K562 (cell line): ENCODE results near the gene RNF103. TPM values are rescaled to one million over a fixed set of nuclear protein-coding genes. Genes with fewer than 3 reads are reported as not detected.

Source experiments
- POU5F1 ChIP-seq: fragments of 150-350 bp; IDR thresholded peaks from 2 replicates; pipeline ENCODE4 v1.6.1; 2014; ENCODE audit warnings: borderline replicate concordance, low read length, low read depth, mild to moderate bottlenecking; ENCODE audit not compliant: partially characterized antibody
- TAF9B ChIP-seq: fragments of 450-650 bp; IDR thresholded peaks from 2 replicates; pipeline ENCODE4 v1.6.1; 2018; ENCODE audit warnings: mild to moderate bottlenecking; ENCODE audit not compliant: partially characterized antibody
- polyA plus RNA-seq, 8 experiments: library from polyadenylated mRNA; depleted of rRNA in 4 of 8; stranded (reverse) in 5 of 8; unstranded in 3 of 8; fragments of >200 nt; fragmentation: Nextera tagmentation in 2 of 8; fragmentation: Illumina TruSeq in 1 of 8; extraction: Ambion mirVana in 2 of 8; extraction: Trizol in 1 of 8; gene quantifications; 2 replicates each; pipeline versions ENCODE4 v1.2.1 to v1.2.3, GENCODE V29; 2011 to 2014; ENCODE audit warnings: inconsistent platforms in 1 of 8, missing spikeins in 1 of 8
- total RNA-seq, 7 experiments: library from RNA; depleted of rRNA in 6 of 7; stranded (reverse); fragments of >200 nt in 6 of 7; fragmentation: Illumina TruSeq in 2 of 7; extraction: Trizol in 2 of 7; gene quantifications; 2 replicates each; pipeline versions ENCODE4 v1.2.1 to v1.2.3, GENCODE V29; 2011 to 2021; ENCODE audit warnings: low replicate concordance in 1 of 7
- TF ChIP-seq, protein P1 (sequence below), 2 experiments: fragments of 450-650 bp in 1 of 2; sonication (generic) in 1 of 2; formaldehyde crosslinking in 1 of 2; IDR thresholded peaks; 2 replicates each; pipeline versions ENCODE4 v1.7.1 to v1.9.0; 2016 to 2022; ENCODE audit warnings: inconsistent platforms in 1 of 2, mild to moderate bottlenecking in 1 of 2, missing genetic modification reagents in 1 of 2

The RNF103 gene
- total and polyA plus RNA-seq, 9 of the 15 experiments (the other 6 are each of a cell fraction or from before 2014, with no cell fraction given), result 1.2 to 6.8 (median 4.6) TPM

DNA sequence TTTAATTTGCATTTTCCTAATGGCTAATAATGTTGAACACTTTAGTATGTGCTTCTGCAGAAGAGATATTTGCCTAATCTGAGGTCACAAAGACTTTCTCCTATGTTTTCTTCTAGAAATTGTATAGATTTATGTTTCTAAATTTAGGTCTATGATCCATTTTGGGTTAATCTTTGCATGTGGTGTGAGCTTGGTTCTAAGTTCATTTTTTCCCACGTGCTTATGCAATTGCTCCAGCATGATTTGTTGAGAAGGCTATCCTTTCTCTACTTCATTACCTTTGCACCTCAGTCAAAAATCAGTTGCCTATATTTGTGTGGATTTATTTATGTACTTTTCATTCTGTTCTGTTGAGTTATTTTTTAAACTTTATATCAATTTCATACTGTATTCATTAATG is 15.0 kb upstream of the RNF103 start (continued):
- TF ChIP-seq, protein P1, sequence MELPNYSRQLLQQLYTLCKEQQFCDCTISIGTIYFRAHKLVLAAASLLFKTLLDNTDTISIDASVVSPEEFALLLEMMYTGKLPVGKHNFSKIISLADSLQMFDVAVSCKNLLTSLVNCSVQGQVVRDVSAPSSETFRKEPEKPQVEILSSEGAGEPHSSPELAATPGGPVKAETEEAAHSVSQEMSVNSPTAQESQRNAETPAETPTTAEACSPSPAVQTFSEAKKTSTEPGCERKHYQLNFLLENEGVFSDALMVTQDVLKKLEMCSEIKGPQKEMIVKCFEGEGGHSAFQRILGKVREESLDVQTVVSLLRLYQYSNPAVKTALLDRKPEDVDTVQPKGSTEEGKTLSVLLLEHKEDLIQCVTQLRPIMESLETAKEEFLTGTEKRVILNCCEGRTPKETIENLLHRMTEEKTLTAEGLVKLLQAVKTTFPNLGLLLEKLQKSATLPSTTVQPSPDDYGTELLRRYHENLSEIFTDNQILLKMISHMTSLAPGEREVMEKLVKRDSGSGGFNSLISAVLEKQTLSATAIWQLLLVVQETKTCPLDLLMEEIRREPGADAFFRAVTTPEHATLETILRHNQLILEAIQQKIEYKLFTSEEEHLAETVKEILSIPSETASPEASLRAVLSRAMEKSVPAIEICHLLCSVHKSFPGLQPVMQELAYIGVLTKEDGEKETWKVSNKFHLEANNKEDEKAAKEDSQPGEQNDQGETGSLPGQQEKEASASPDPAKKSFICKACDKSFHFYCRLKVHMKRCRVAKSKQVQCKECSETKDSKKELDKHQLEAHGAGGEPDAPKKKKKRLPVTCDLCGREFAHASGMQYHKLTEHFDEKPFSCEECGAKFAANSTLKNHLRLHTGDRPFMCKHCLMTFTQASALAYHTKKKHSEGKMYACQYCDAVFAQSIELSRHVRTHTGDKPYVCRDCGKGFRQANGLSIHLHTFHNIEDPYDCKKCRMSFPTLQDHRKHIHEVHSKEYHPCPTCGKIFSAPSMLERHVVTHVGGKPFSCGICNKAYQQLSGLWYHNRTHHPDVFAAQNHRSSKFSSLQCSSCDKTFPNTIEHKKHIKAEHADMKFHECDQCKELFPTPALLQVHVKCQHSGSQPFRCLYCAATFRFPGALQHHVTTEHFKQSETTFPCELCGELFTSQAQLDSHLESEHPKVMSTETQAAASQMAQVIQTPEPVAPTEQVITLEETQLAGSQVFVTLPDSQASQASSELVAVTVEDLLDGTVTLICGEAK (IDR thresholded peaks at IDR 0.05), result no peak
- TF ChIP-seq, protein P1 (CRISPR knock-in tag; IDR thresholded peaks at IDR 0.05), result no peak
- no peak for TF ChIP-seq POU5F1
- no peak for TF ChIP-seq TAF9B
